Measurements from ENCODE around the gene PLXND1.

The PLXND1 gene

GRCh38 chr3:129633751-129634481 is 27.4 kb upstream of the PLXND1 start:
- Histone ChIP-seq H3K36me3 (ENCODE audit: insufficient read depth, low read length) (no peaks in the 10 kb centered on the region), H3K27me3 (ENCODE audit: insufficient read depth, low read length, poor library complexity) (no peaks in the 10 kb centered on the region), H3K4me2 (ENCODE audit: insufficient read depth, low read length) (no peak overlapping the region), H3K27ac (ENCODE audit: low read length) (no peak overlapping the region), H3K4me3 (ENCODE audit: low read depth in 1 of 2, low read length in 2 of 2) (no peak overlapping the region), H4K20me1 (ENCODE audit: insufficient read depth, low read length) (no peaks in the 10 kb centered on the region; the same call in 1 of the 2 replicates), H3K9ac (ENCODE audit: low read depth, low read length) (no peak overlapping the region), H3K9me3 (ENCODE audit: insufficient read depth, low read length, severe bottlenecking) (no peaks in the 10 kb centered on the region), H2AFZ (ENCODE audit: low read depth, low read length) (no peak overlapping the region), H3K79me2 (ENCODE audit: insufficient read depth, low read length) (no peaks in the 10 kb centered on the region), H3K4me1 (ENCODE audit: insufficient read depth, low read length) (no peaks in the 10 kb centered on the region)
- no peak for TF ChIP-seq EZH2 (IDR thresholded peaks at IDR 0.05; ENCODE audit: borderline replicate concordance, low read depth, low read length, severe bottlenecking)
- TF ChIP-seq, protein P1, sequence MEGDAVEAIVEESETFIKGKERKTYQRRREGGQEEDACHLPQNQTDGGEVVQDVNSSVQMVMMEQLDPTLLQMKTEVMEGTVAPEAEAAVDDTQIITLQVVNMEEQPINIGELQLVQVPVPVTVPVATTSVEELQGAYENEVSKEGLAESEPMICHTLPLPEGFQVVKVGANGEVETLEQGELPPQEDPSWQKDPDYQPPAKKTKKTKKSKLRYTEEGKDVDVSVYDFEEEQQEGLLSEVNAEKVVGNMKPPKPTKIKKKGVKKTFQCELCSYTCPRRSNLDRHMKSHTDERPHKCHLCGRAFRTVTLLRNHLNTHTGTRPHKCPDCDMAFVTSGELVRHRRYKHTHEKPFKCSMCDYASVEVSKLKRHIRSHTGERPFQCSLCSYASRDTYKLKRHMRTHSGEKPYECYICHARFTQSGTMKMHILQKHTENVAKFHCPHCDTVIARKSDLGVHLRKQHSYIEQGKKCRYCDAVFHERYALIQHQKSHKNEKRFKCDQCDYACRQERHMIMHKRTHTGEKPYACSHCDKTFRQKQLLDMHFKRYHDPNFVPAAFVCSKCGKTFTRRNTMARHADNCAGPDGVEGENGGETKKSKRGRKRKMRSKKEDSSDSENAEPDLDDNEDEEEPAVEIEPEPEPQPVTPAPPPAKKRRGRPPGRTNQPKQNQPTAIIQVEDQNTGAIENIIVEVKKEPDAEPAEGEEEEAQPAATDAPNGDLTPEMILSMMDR (IDR thresholded peaks at IDR 0.05; ENCODE audit: borderline replicate concordance, extremely low read depth, low read length, poor library complexity, severe bottlenecking) = no peak
- ATAC-seq (ENCODE audit: insufficient read depth, low read depth) = peak; percentile 73
- DNase-seq = peak; percentile 45

- H3K4me1 ChIP-seq (ENCODE audit: insufficient read depth, low read length) = no peaks in the 10 kb centered on the region
- no peaks in the 10 kb centered on the region for H3K27me3 ChIP-seq (ENCODE audit: insufficient read depth, low read length, poor library complexity)
- H3K9ac ChIP-seq (ENCODE audit: low read depth, low read length) = no peak overlapping the region
- DNase-seq (no peak), ATAC-seq (ENCODE audit: insufficient read depth, low read depth) (no peak)
- no peak for TF ChIP-seq EZH2 (IDR thresholded peaks at IDR 0.05; ENCODE audit: borderline replicate concordance, low read depth, low read length, severe bottlenecking)
- TF ChIP-seq, protein P1 (IDR thresholded peaks at IDR 0.05; ENCODE audit: borderline replicate concordance, extremely low read depth, low read length, poor library complexity, severe bottlenecking) = no peak
- no peaks in the 10 kb centered on the region for H3K36me3 ChIP-seq (ENCODE audit: insufficient read depth, low read length)
- no peak overlapping the region for H3K27ac ChIP-seq (ENCODE audit: low read length)
- no peak overlapping the region for H3K4me3 ChIP-seq (ENCODE audit: low read depth in 1 of 2, low read length in 2 of 2)
- H2AFZ ChIP-seq (ENCODE audit: low read depth, low read length) = no peak overlapping the region
- H3K79me2 ChIP-seq (ENCODE audit: insufficient read depth, low read length) = no peaks in the 10 kb centered on the region
- H3K9me3 ChIP-seq (ENCODE audit: insufficient read depth, low read length, severe bottlenecking) = no peaks in the 10 kb centered on the region
- H4K20me1 ChIP-seq (ENCODE audit: insufficient read depth, low read length) = no peaks in the 10 kb centered on the region; the same call in 1 of the 2 replicates
- H3K4me2 ChIP-seq (ENCODE audit: insufficient read depth, low read length) = no peak overlapping the region
Observed at GRCh38 chr3:129632977-129633376, 26.5 kb upstream of the PLXND1 start.

DNA sequence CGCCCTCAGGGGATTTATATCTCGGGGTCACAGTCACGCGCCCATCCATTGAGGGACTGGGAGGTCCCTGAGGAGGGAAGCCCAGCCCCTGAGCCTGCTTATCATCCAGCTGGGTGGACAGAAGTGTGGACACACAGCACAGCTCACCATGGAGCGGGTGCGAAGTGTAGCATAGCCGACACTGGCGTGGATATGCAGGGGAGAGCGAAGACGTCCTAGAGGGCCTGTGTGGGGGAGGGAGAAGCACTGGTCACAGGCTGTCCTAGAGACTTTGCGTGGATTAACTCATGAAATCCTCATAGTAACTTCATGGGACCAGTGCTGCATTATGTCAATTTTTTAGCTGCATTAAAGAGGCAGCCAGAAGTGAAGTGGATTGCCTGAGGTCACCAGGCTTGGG is 26.1 kb upstream of the PLXND1 start:
- ATAC-seq (ENCODE audit: insufficient read depth, low read depth) = no peak
- no peak for DNase-seq
- no peaks in the 10 kb centered on the region for H3K27me3 ChIP-seq (ENCODE audit: insufficient read depth, low read length, poor library complexity)
- no peak overlapping the region for H3K4me3 ChIP-seq (ENCODE audit: low read depth in 1 of 2, low read length in 2 of 2)
- TF ChIP-seq, protein P1 (IDR thresholded peaks at IDR 0.05; ENCODE audit: borderline replicate concordance, extremely low read depth, low read length, poor library complexity, severe bottlenecking) = no peak
- no peak for TF ChIP-seq EZH2 (IDR thresholded peaks at IDR 0.05; ENCODE audit: borderline replicate concordance, low read depth, low read length, severe bottlenecking)
- no peak overlapping the region for H3K4me2 ChIP-seq (ENCODE audit: insufficient read depth, low read length)
- H3K9ac ChIP-seq (ENCODE audit: low read depth, low read length) = no peak overlapping the region
- no peak overlapping the region for H2AFZ ChIP-seq (ENCODE audit: low read depth, low read length)
- no peaks in the 10 kb centered on the region for H3K9me3 ChIP-seq (ENCODE audit: insufficient read depth, low read length, severe bottlenecking)
- no peaks in the 10 kb centered on the region; the same call in 1 of the 2 replicates for H4K20me1 ChIP-seq (ENCODE audit: insufficient read depth, low read length)
- H3K79me2 ChIP-seq (ENCODE audit: insufficient read depth, low read length) = no peaks in the 10 kb centered on the region
- no peak overlapping the region for H3K27ac ChIP-seq (ENCODE audit: low read length)
- H3K36me3 ChIP-seq (ENCODE audit: insufficient read depth, low read length) = no peaks in the 10 kb centered on the region
- H3K4me1 ChIP-seq (ENCODE audit: insufficient read depth, low read length) = no peaks in the 10 kb centered on the region
